Karpas-422 (cell line): ENCODE measurements around the gene ZNF319. TPM values are rescaled to one million over a fixed set of nuclear protein-coding genes. Genes with fewer than 3 reads are reported as not detected.

Source experiments
- DNase-seq: peaks from one replicate; pipeline ENCODE4 v3.0.0-alpha.2; 2015
- H2AFZ ChIP-seq: fragments of 200-600 bp; sonication (generic); 2 replicates; pipeline ENCODE4 v1.6.1; 2014; ENCODE audit warnings: antibody characterized with exemption, low read length, mixed read lengths
- H3K27ac ChIP-seq: fragments of 200-600 bp; sonication (generic); 2 replicates; pipeline ENCODE4 v1.5.1; 2014; ENCODE audit warnings: mild to moderate bottlenecking, low read length, moderate library complexity
- H3K27me3 ChIP-seq: fragments of 200-600 bp; sonication (generic); 2 replicates; pipeline ENCODE4 v1.6.1; 2014; ENCODE audit warnings: low read length, mixed read lengths
- H3K36me3 ChIP-seq: fragments of 200-600 bp; sonication (generic); 2 replicates; pipeline ENCODE4 v1.6.1; 2014; ENCODE audit warnings: low read length, mixed read lengths; ENCODE audit not compliant: insufficient read depth
- H3K4me1 ChIP-seq: fragments of 200-600 bp; sonication (generic); 2 replicates; pipeline ENCODE4 v1.6.1; 2014; ENCODE audit warnings: mild to moderate bottlenecking, low read length, mixed read lengths
- H3K4me2 ChIP-seq: fragments of 200-600 bp; sonication (generic); 2 replicates; pipeline ENCODE4 v1.6.1; 2014; ENCODE audit warnings: low read length, low read depth, mild to moderate bottlenecking; ENCODE audit not compliant: poor library complexity, severe bottlenecking
- H3K4me3 ChIP-seq: fragments of 200-600 bp; sonication (generic); 2 replicates; pipeline ENCODE4 v1.5.1; 2014; ENCODE audit warnings: mild to moderate bottlenecking, antibody characterized with exemption, low read length, mixed read lengths
- H3K79me2 ChIP-seq: fragments of 200-600 bp; sonication (generic); 2 replicates; pipeline ENCODE4 v1.6.1; 2014; ENCODE audit warnings: mild to moderate bottlenecking, low read length, mixed read lengths
- H3K9ac ChIP-seq: fragments of 200-600 bp; sonication (generic); 2 replicates; pipeline ENCODE4 v1.6.0; 2014; ENCODE audit warnings: low read length
- H3K9me2 ChIP-seq: fragments of 200-600 bp; sonication (generic), shearing (Covaris generic); replicated peaks from 2 replicates; pipeline ENCODE4 v1.6.0; 2014; ENCODE audit warnings: mild to moderate bottlenecking, low read length, moderate library complexity; ENCODE audit not compliant: insufficient read depth
- H3K9me3 ChIP-seq: fragments of 300-700, 200-600 bp; sonication (generic); 2 replicates; pipeline ENCODE4 v1.6.1; 2014; ENCODE audit warnings: low read length, mixed read lengths
- H4K20me1 ChIP-seq: fragments of 200-600 bp; sonication (generic); 2 replicates; pipeline ENCODE4 v1.6.1; 2014; ENCODE audit warnings: mild to moderate bottlenecking, antibody characterized with exemption, low read length, low read depth; ENCODE audit not compliant: insufficient read depth
- total RNA-seq: library from RNA; depleted of rRNA; stranded (reverse); fragments of >200 nt; shearing (Covaris generic); gene quantifications from 2 replicates; pipeline ENCODE4 v1.2.3, GENCODE V29; 2014; ENCODE audit warnings: low replicate concordance

ZNF319 gene
- total RNA-seq, 1 experiment from 2014 or later, result 3.7 TPM

- no peaks in the 10 kb centered on the region for H3K9me2 ChIP-seq
- H2AFZ ChIP-seq, result no peak overlapping the region
- no peaks in the 10 kb centered on the region for H3K9me3 ChIP-seq
- H3K27ac ChIP-seq, result peak overlapping the region; percentile 61
- no peaks in the 10 kb centered on the region for H3K27me3 ChIP-seq
- H3K4me2 ChIP-seq, result peak overlapping the region; percentile 99
- peak overlapping the region; percentile 90 for H3K9ac ChIP-seq
- peaks cover 36% of the 10 kb centered on the region for H3K79me2 ChIP-seq
- H3K4me3 ChIP-seq, result peak overlapping the region; percentile 82
- DNase-seq, result peak; percentile 67
- peaks cover 1% of the 10 kb centered on the region; the same call in 1 of the 2 replicates for H4K20me1 ChIP-seq
- H3K4me1 ChIP-seq, result peaks cover 42% of the 10 kb centered on the region
- H3K36me3 ChIP-seq, result peaks cover 13% of the 10 kb centered on the region; the same call in 1 of the 2 replicates
Measured at GRCh38 chr16:57999366-57999970, 1.0 kb downstream of the ZNF319 start.

GRCh38 chr16:57998992-57999365 lies 1.5 kb downstream of the ZNF319 start:
- peaks cover 8% of the 10 kb centered on the region; the same call in 1 of the 2 replicates for H3K36me3 ChIP-seq
- H3K27me3 ChIP-seq, result no peaks in the 10 kb centered on the region
- no peaks in the 10 kb centered on the region for H3K9me2 ChIP-seq
- no peak overlapping the region for H3K27ac ChIP-seq
- H3K4me1 ChIP-seq, result peaks cover 37% of the 10 kb centered on the region
- no peak overlapping the region for H2AFZ ChIP-seq
- H4K20me1 ChIP-seq, result peaks cover 6% of the 10 kb centered on the region; the same call in 1 of the 2 replicates
- peak overlapping the region; percentile 90 for H3K9ac ChIP-seq
- peak overlapping the region; percentile 82; the same call in 1 of the 2 replicates for H3K4me3 ChIP-seq
- H3K4me2 ChIP-seq, result peak overlapping the region; percentile 99
- peaks cover 31% of the 10 kb centered on the region for H3K79me2 ChIP-seq
- no peaks in the 10 kb centered on the region for H3K9me3 ChIP-seq
- no peak for DNase-seq

GRCh38 chr16:57998486-57998885 lies 2.0 kb downstream of the ZNF319 start:
- no peaks in the 10 kb centered on the region for H3K27me3 ChIP-seq
- H3K36me3 ChIP-seq, result peaks cover 5% of the 10 kb centered on the region; the same call in 1 of the 2 replicates
- H3K4me1 ChIP-seq, result peaks cover 33% of the 10 kb centered on the region
- H3K79me2 ChIP-seq, result peaks cover 30% of the 10 kb centered on the region
- no peaks in the 10 kb centered on the region for H3K9me2 ChIP-seq
- no peak overlapping the region for H2AFZ ChIP-seq
- DNase-seq, result no peak
- H3K9ac ChIP-seq, result 0 out of 2 replicates have a peak overlapping the region, but pooled peaks have one; percentile 90
- H3K4me3 ChIP-seq, result no peak overlapping the region
- H4K20me1 ChIP-seq, result peaks cover 6% of the 10 kb centered on the region; the same call in 1 of the 2 replicates
- H3K9me3 ChIP-seq, result no peaks in the 10 kb centered on the region
- peak overlapping the region; percentile 99 for H3K4me2 ChIP-seq
- H3K27ac ChIP-seq, result no peak overlapping the region

GRCh38 chr16:57997528-57998265 lies 2.8 kb downstream of the ZNF319 start:
- H3K27me3 ChIP-seq, result no peaks in the 10 kb centered on the region
- no peak overlapping the region for H3K4me3 ChIP-seq
- no peak overlapping the region for H3K4me2 ChIP-seq
- DNase-seq, result no peak
- H3K9me3 ChIP-seq, result no peaks in the 10 kb centered on the region
- H2AFZ ChIP-seq, result no peak overlapping the region
- no peaks in the 10 kb centered on the region for H3K9me2 ChIP-seq
- H3K79me2 ChIP-seq, result peaks cover 25% of the 10 kb centered on the region
- no peak overlapping the region for H3K9ac ChIP-seq
- no peak overlapping the region for H3K27ac ChIP-seq
- H4K20me1 ChIP-seq, result peaks cover 6% of the 10 kb centered on the region; the same call in 1 of the 2 replicates
- peaks cover 1% of the 10 kb centered on the region; the same call in 1 of the 2 replicates for H3K36me3 ChIP-seq
- peaks cover 26% of the 10 kb centered on the region for H3K4me1 ChIP-seq

- H3K79me2 ChIP-seq, result peaks cover 21% of the 10 kb centered on the region
- H3K4me2 ChIP-seq, result no peak overlapping the region
- H3K9me2 ChIP-seq, result no peaks in the 10 kb centered on the region
- no peaks in the 10 kb centered on the region for H3K27me3 ChIP-seq
- no peaks in the 10 kb centered on the region for H3K36me3 ChIP-seq
- no peak overlapping the region for H3K4me3 ChIP-seq
- no peak overlapping the region for H3K9ac ChIP-seq
- peaks cover 6% of the 10 kb centered on the region; the same call in 1 of the 2 replicates for H4K20me1 ChIP-seq
- H2AFZ ChIP-seq, result no peak overlapping the region
- no peaks in the 10 kb centered on the region for H3K9me3 ChIP-seq
- H3K27ac ChIP-seq, result no peak overlapping the region
- DNase-seq, result no peak
- H3K4me1 ChIP-seq, result peaks cover 20% of the 10 kb centered on the region
Measured at GRCh38 chr16:57997176-57997527, 3.3 kb downstream of the ZNF319 start.

GRCh38 chr16:57996406-57997175 lies 3.9 kb downstream of the ZNF319 start:
- DNase-seq, result no peak
- H3K79me2 ChIP-seq, result peaks cover 15% of the 10 kb centered on the region
- H4K20me1 ChIP-seq, result peaks cover 6% of the 10 kb centered on the region; the same call in 1 of the 2 replicates
- H2AFZ ChIP-seq, result no peak overlapping the region
- H3K9me3 ChIP-seq, result no peaks in the 10 kb centered on the region
- H3K4me1 ChIP-seq, result peaks cover 15% of the 10 kb centered on the region
- no peak overlapping the region for H3K4me3 ChIP-seq
- no peaks in the 10 kb centered on the region for H3K27me3 ChIP-seq
- no peaks in the 10 kb centered on the region for H3K36me3 ChIP-seq
- H3K9me2 ChIP-seq, result no peaks in the 10 kb centered on the region
- H3K4me2 ChIP-seq, result no peak overlapping the region
- H3K9ac ChIP-seq, result no peak overlapping the region
- H3K27ac ChIP-seq, result no peak overlapping the region

- H3K4me1 ChIP-seq, result peaks cover 13% of the 10 kb centered on the region
Measured at GRCh38 chr16:57995721-57996405, 4.6 kb downstream of the ZNF319 start.

More at GRCh38 chr16:57995721-57996405, 4.6 kb downstream of the ZNF319 start:
- no peak for DNase-seq
- no peaks in the 10 kb centered on the region for H3K9me3 ChIP-seq
- H3K4me3 ChIP-seq, result no peak overlapping the region
- H3K36me3 ChIP-seq, result no peaks in the 10 kb centered on the region
- H3K9ac ChIP-seq, result no peak overlapping the region
- peaks cover 13% of the 10 kb centered on the region for H3K79me2 ChIP-seq
- H3K27me3 ChIP-seq, result no peaks in the 10 kb centered on the region
- no peak overlapping the region for H3K27ac ChIP-seq
- no peak overlapping the region for H2AFZ ChIP-seq
- H3K4me2 ChIP-seq, result no peak overlapping the region
- no peaks in the 10 kb centered on the region for H3K9me2 ChIP-seq
- H4K20me1 ChIP-seq, result peaks cover 6% of the 10 kb centered on the region; the same call in 1 of the 2 replicates
